Stimulated activated naive CD8-positive, alpha-beta T cell treated with anti-CD3 and anti-CD28 coated beads, Interleukin-15, Interleukin-2, amounts not matched to agents 100 ng/mL and 50 ng/mL, for 24 hours (primary cell): ENCODE data around the gene CGNL1.

Experiments used
- H3K27ac Mint-ChIP-seq: one replicate; pipeline ENCODE4 v1.8.0; 2021; ENCODE audit warnings: mild to moderate bottlenecking, mixed read lengths
- H3K27me3 Mint-ChIP-seq: one replicate; pipeline ENCODE4 v1.8.0; 2021; ENCODE audit warnings: mixed read lengths
- H3K36me3 Mint-ChIP-seq: one replicate; pipeline ENCODE4 v1.8.0; 2021; ENCODE audit warnings: low read depth, mixed read lengths
- H3K4me1 Mint-ChIP-seq: one replicate; pipeline ENCODE4 v1.8.0; 2021; ENCODE audit warnings: low read depth, mixed read lengths
- H3K4me3 Mint-ChIP-seq: one replicate; pipeline ENCODE4 v1.8.0; 2021; ENCODE audit warnings: mild to moderate bottlenecking, mixed read lengths
- H3K9me3 Mint-ChIP-seq: one replicate; pipeline ENCODE4 v1.8.0; 2021; ENCODE audit warnings: mixed read lengths

The CGNL1 gene

DNA sequence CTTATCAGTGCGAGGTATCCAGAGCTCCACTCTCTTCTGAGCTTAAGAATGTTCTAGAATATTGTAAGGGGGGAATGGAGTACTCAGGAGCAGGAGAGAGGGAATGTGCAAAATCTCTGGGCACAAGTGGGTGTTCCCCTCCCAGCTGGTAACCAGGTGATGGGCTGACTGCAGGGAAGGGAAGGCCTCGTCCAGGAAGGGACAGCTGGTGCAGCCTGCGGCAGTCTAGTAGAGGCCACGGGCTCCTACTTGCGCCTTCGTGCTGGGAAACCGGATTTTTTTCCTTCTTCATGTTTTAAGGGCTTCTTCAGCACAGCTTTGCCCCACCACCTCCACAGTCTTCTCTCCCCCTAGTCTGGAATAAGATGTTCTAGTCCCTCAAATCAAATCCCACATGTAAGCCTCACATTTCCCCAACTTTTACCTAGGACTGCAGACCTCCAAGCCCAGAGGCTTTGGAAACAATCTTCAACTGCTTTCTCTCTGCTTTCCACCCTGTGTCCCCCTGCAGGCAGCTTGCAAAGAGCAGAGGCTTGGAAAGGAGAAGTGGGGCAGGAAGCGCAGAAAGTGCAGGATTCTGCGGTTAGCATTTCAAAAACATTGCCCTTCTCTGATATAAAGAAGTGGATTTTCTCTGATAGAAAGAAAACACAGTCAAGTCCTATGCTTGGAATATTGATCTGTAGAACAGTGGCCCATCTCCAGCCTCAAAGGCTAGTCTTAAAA is 11.9 kb upstream of the CGNL1 start:
- Mint-ChIP-seq H3K27ac (no peak overlapping the region), H3K4me1 (no peaks in the 10 kb centered on the region), H3K27me3 (no peaks in the 10 kb centered on the region), H3K36me3 (no peaks in the 10 kb centered on the region), H3K4me3 (no peak overlapping the region), H3K9me3 (no peaks in the 10 kb centered on the region)

- Mint-ChIP-seq H3K4me1 (no peaks in the 10 kb centered on the region), H3K4me3 (no peak overlapping the region), H3K27ac (no peak overlapping the region), H3K27me3 (no peaks in the 10 kb centered on the region), H3K9me3 (no peaks in the 10 kb centered on the region), H3K36me3 (no peaks in the 10 kb centered on the region)
Measured at GRCh38 chr15:57367556-57367955, 8.7 kb upstream of the CGNL1 start.

- Mint-ChIP-seq H3K4me1 (peaks cover 4% of the 10 kb centered on the region), H3K27ac (no peak overlapping the region), H3K36me3 (no peaks in the 10 kb centered on the region), H3K9me3 (no peaks in the 10 kb centered on the region), H3K4me3 (no peak overlapping the region), H3K27me3 (peaks cover 25% of the 10 kb centered on the region)
Measured at GRCh38 chr15:57370929-57371328, 5.4 kb upstream of the CGNL1 start.

DNA sequence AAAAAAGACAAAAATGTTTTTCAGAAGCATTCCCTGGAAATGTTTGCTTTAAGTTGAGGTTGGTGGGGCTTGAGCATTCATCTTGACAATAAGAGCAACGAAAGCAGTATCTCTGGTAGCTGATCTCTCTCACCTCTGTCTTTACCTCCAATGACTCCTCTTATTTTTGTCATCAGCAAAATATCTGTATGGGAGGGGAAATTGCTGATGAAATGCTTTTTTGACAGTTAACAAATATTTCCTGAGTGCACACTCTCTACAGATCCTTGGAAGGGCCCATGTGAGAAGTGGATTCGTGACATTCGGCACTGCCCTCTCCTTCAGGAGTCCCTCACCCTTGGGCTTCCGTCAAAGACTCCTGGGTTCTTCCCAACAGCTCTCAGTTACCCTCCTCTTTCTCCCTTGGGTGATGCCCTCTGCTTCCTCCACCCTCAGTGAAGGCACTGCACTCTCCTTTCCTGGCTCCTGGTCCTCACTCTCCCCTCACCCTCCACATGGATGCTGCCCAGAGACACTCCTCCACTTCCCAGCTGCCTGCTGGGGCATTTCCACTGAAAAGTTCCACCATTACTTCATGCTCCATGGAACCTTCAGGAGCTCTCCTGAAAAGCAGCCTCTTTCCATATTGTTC is 2.9 kb upstream of the CGNL1 start:
- H3K9me3 Mint-ChIP-seq, result no peaks in the 10 kb centered on the region
- peaks cover 13% of the 10 kb centered on the region for H3K4me1 Mint-ChIP-seq
- H3K27me3 Mint-ChIP-seq, result peaks cover 41% of the 10 kb centered on the region
- no peaks in the 10 kb centered on the region for H3K36me3 Mint-ChIP-seq
- H3K27ac Mint-ChIP-seq, result no peak overlapping the region
- no peak overlapping the region for H3K4me3 Mint-ChIP-seq

DNA sequence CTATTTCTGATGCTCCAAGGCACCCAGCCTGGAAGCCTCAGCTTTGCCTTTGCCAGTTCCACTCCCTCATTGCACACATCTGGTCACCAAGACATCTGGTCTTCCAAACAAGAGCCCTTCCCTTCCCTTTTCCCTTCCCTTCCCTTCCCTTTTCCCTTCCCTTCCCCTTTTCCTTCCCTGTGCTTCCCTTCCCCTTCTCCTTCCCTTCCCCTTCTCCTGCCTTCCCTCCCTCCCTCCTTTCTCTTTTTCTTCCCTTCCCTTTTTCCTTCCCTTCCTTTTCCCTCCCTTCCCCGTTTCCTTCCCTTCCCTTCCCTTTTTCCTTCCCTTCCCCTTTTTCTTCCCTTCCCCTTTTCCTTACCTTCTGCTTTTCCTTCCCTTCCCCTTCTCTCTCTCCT is 2.4 kb upstream of the CGNL1 start:
- Mint-ChIP-seq H3K27me3 (peaks cover 45% of the 10 kb centered on the region), H3K27ac (no peak overlapping the region), H3K9me3 (no peaks in the 10 kb centered on the region), H3K4me1 (peaks cover 13% of the 10 kb centered on the region), H3K4me3 (no peak overlapping the region), H3K36me3 (no peaks in the 10 kb centered on the region)

GRCh38 chr15:57376696-57377477 is 582 bp downstream of the CGNL1 start:
- no peak overlapping the region for H3K27ac Mint-ChIP-seq
- peaks cover 13% of the 10 kb centered on the region for H3K4me1 Mint-ChIP-seq
- H3K4me3 Mint-ChIP-seq, result peak overlapping the region; percentile 62
- no peaks in the 10 kb centered on the region for H3K36me3 Mint-ChIP-seq
- H3K9me3 Mint-ChIP-seq, result no peaks in the 10 kb centered on the region
- H3K27me3 Mint-ChIP-seq, result peaks cover 55% of the 10 kb centered on the region

DNA sequence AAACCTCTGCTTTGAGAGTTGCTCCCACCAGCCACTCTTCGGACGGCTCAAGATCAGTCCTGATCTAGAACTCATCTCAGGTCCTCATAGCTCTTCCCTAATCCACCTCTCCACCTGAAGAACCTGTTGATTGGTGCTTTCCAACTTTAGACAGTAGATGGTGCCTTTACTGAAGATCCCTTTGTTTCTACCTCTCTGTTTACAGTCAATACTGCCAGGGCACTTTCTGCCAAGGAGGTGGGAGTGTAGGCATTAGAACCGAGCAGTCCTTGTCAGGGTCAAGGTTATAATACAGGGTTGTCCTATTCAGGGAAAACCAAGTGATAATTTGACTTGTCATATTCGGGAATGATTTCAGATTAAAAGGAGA is 1.2 kb downstream of the CGNL1 start:
- peaks cover 13% of the 10 kb centered on the region for H3K4me1 Mint-ChIP-seq
- H3K4me3 Mint-ChIP-seq, result peak overlapping the region; percentile 62

DNA sequence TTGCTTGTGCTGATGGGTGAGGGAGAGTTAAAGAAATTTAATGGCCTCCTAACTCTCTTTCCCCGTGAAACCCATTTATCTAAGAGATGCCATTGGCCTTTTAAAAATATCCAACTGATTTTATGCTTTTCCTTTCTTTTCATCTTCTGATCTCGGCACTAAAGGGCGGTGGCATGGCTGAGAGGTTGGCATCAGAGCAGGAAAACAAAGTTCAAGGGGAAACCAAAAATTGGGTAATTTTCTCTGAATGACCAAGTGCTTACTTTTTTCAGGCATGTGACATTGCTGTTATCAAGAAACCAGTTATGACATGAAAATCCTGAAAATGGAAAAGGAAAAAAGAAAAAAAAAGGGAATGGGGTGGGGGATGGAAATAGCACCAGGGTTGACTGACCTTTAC is 3.2 kb downstream of the CGNL1 start:
- Mint-ChIP-seq H3K4me3 (no peak overlapping the region), H3K27me3 (peaks cover 43% of the 10 kb centered on the region), H3K27ac (no peak overlapping the region), H3K4me1 (peaks cover 13% of the 10 kb centered on the region), H3K9me3 (no peaks in the 10 kb centered on the region), H3K36me3 (no peaks in the 10 kb centered on the region)

More for the DNA sequence above, 1.2 kb downstream of the CGNL1 start:
- H3K36me3 Mint-ChIP-seq, result no peaks in the 10 kb centered on the region
- H3K9me3 Mint-ChIP-seq, result no peaks in the 10 kb centered on the region
- peaks cover 56% of the 10 kb centered on the region for H3K27me3 Mint-ChIP-seq
- H3K27ac Mint-ChIP-seq, result no peak overlapping the region

DNA sequence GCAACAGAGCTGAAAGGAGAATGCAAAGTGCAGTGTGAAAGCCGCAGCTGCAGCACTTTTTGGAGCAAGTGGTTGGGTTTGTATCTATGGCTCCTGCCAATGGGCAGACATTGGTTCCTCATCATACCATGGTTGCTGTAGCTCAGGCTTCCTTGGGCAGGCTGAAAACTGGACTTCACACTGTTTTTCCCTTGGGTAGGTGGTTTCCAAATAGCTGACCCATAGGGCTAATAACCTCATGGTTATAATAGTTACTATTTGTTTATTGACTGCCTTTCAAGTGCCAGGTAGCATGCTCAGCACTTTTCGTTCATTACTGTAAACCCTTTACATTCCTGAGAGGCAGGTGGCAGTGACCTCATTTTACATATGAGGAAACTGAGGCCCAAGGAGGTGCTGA is 4.5 kb downstream of the CGNL1 start:
- Mint-ChIP-seq H3K27me3 (peaks cover 32% of the 10 kb centered on the region), H3K9me3 (no peaks in the 10 kb centered on the region), H3K4me3 (no peak overlapping the region), H3K4me1 (peaks cover 10% of the 10 kb centered on the region), H3K27ac (no peak overlapping the region), H3K36me3 (no peaks in the 10 kb centered on the region)

GRCh38 chr15:57382215-57382614 is 5.9 kb downstream of the CGNL1 start:
- no peak overlapping the region for H3K4me3 Mint-ChIP-seq
- H3K27ac Mint-ChIP-seq, result no peak overlapping the region
- peaks cover 24% of the 10 kb centered on the region for H3K27me3 Mint-ChIP-seq
- H3K36me3 Mint-ChIP-seq, result no peaks in the 10 kb centered on the region
- peaks cover 4% of the 10 kb centered on the region for H3K4me1 Mint-ChIP-seq
- H3K9me3 Mint-ChIP-seq, result no peaks in the 10 kb centered on the region

- Mint-ChIP-seq H3K27me3 (peaks cover 17% of the 10 kb centered on the region), H3K9me3 (no peaks in the 10 kb centered on the region), H3K4me1 (no peaks in the 10 kb centered on the region), H3K36me3 (no peaks in the 10 kb centered on the region), H3K27ac (no peak overlapping the region), H3K4me3 (no peak overlapping the region)
Measured at GRCh38 chr15:57382969-57383368, 6.7 kb downstream of the CGNL1 start.

GRCh38 chr15:57384024-57384423 is 7.7 kb downstream of the CGNL1 start:
- Mint-ChIP-seq H3K27me3 (peaks cover 10% of the 10 kb centered on the region), H3K4me3 (no peak overlapping the region), H3K36me3 (no peaks in the 10 kb centered on the region), H3K4me1 (no peaks in the 10 kb centered on the region), H3K9me3 (no peaks in the 10 kb centered on the region), H3K27ac (no peak overlapping the region)

DNA sequence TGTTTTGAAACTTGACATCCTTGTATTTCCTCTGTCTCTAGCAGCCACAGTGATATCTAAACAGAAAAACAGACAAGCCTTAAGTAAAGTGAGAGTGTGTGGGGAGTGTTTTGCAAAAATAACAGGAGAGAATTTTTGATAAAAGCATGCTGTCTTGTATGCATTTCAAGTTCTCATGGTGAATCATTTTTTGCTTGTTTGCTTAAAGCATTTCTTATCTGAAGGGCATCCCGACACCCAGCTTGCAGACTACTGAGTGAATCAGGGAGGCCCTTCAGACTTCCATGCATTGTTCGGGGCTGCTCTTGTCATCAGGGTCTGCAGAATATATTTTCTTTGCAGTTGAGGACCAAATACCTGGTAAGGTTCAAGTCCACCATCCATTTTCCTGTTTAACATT is 8.5 kb downstream of the CGNL1 start:
- H3K9me3 Mint-ChIP-seq, result no peaks in the 10 kb centered on the region

GRCh38 chr15:57385923-57386390 is 9.7 kb downstream of the CGNL1 start:
- H3K4me1 Mint-ChIP-seq, result no peaks in the 10 kb centered on the region
- peaks cover 3% of the 10 kb centered on the region for H3K27me3 Mint-ChIP-seq
- H3K36me3 Mint-ChIP-seq, result no peaks in the 10 kb centered on the region
- H3K9me3 Mint-ChIP-seq, result no peaks in the 10 kb centered on the region
- H3K27ac Mint-ChIP-seq, result no peak overlapping the region
- H3K4me3 Mint-ChIP-seq, result no peak overlapping the region

More for the DNA sequence above, 8.5 kb downstream of the CGNL1 start:
- no peaks in the 10 kb centered on the region for H3K4me1 Mint-ChIP-seq
- no peak overlapping the region for H3K4me3 Mint-ChIP-seq
- H3K27me3 Mint-ChIP-seq, result peaks cover 3% of the 10 kb centered on the region
- no peaks in the 10 kb centered on the region for H3K36me3 Mint-ChIP-seq
- H3K27ac Mint-ChIP-seq, result no peak overlapping the region

- Mint-ChIP-seq H3K4me3 (no peak overlapping the region), H3K9me3 (no peaks in the 10 kb centered on the region), H3K4me1 (no peaks in the 10 kb centered on the region), H3K27me3 (peaks cover 1% of the 10 kb centered on the region), H3K27ac (no peak overlapping the region), H3K36me3 (no peaks in the 10 kb centered on the region)
Measured at GRCh38 chr15:57386976-57387375, 10.7 kb downstream of the CGNL1 start.
